ENCODE measurements around the gene CST6.

GRCh38 chr11:65982824-65983588, 28.8 kb upstream of the CST6 start:
- TF ChIP-seq PATZ1 (CRISPR knock-in tag; IDR thresholded peaks at IDR 0.05; ENCODE audit: borderline replicate concordance) (no peak), ZFP3 (CRISPR knock-in tag; IDR thresholded peaks at IDR 0.05) (no peak), SNAI2 (CRISPR knock-in tag; IDR thresholded peaks at IDR 0.05) (no peak), CSDC2 (CRISPR knock-in tag; IDR thresholded peaks at IDR 0.05) (no peak), ESRRG (CRISPR knock-in tag; IDR thresholded peaks at IDR 0.05) (no peak), BACH2 (CRISPR knock-in tag; IDR thresholded peaks at IDR 0.05; ENCODE audit: borderline replicate concordance) (no peak), TSHZ2 (CRISPR knock-in tag; IDR thresholded peaks at IDR 0.05) (no peak), ZFP30 (CRISPR knock-in tag; IDR thresholded peaks at IDR 0.05) (no peak), ZNF565 (CRISPR knock-in tag; conservative IDR thresholded peaks at IDR 0.05; ENCODE audit: low read depth) (no peak)
